ENCODE results near the gene ANKRD31. TPM values are rescaled to one million over a fixed set of nuclear protein-coding genes. Genes with fewer than 3 reads are reported as not detected.

Gene ANKRD31
- total RNA-seq, 1 experiment from 2014 or later, result 0.11 TPM

GRCh38 chr5:75152860-75153259 lies 83.8 kb downstream of the ANKRD31 start:
- Histone ChIP-seq H3K56ac (ENCODE audit: insufficient read length, low read depth, low read length) (no peak overlapping the region), H3K79me1 (ENCODE audit: insufficient read depth, low read depth, low read length, poor library complexity, severe bottlenecking) (no peaks in the 10 kb centered on the region), H2AFZ (ENCODE audit: low read length) (no peak overlapping the region), H2BK5ac (ENCODE audit: insufficient read length, low read length) (no peak overlapping the region), H3K79me2 (ENCODE audit: insufficient read depth, low read length) (no peaks in the 10 kb centered on the region), H4K5ac (ENCODE audit: insufficient read length, low read depth, low read length) (no peak overlapping the region), H3K27me3 (ENCODE audit: insufficient read depth, low read length) (no peaks in the 10 kb centered on the region), H2BK15ac (ENCODE audit: low read depth, low read length) (no peak overlapping the region), H3K4me2 (ENCODE audit: insufficient read depth, insufficient read length, low read length) (no peak overlapping the region), H3K9me3 (ENCODE audit: control insufficient read depth, low read depth, low read length) (no peaks in the 10 kb centered on the region), H2BK12ac (ENCODE audit: insufficient read length, low read depth, low read length) (no peak overlapping the region), H4K8ac (replicated peaks; ENCODE audit: insufficient read length, low read depth, low read length) (no peak overlapping the region), H3K4me1 (ENCODE audit: insufficient read depth, low read length) (no peaks in the 10 kb centered on the region), H3K27ac (ENCODE audit: insufficient read length, low read depth, low read length) (no peak overlapping the region), H2BK120ac (ENCODE audit: low read depth, low read length, poor library complexity, severe bottlenecking) (no peak overlapping the region), H4K20me1 (ENCODE audit: control insufficient read depth, insufficient read depth, insufficient read length) (no peaks in the 10 kb centered on the region), H4K91ac (ENCODE audit: insufficient read length, low read depth, low read length) (no peak overlapping the region), H3K23me2 (ENCODE audit: insufficient read length, low read depth, low read length, poor library complexity, severe bottlenecking) (no peaks in the 10 kb centered on the region), H3T11ph (ENCODE audit: low read length) (no peak overlapping the region), H2AK5ac (ENCODE audit: insufficient read length, low read length) (no peak overlapping the region), H3K9ac (ENCODE audit: extremely low read depth, insufficient read length, low read length) (no peak overlapping the region), H3K4ac (ENCODE audit: low read depth, low read length) (no peak overlapping the region), H3K14ac (ENCODE audit: insufficient read depth, low read length) (no peak overlapping the region), H3K18ac (ENCODE audit: insufficient read length, low read depth, low read length) (no peak overlapping the region), H3K23ac (ENCODE audit: insufficient read length, low read depth, low read length) (no peak overlapping the region), H2BK20ac (ENCODE audit: low read depth, low read length, poor library complexity, severe bottlenecking) (no peak overlapping the region)
- no peak for TF ChIP-seq CTCF (conservative IDR thresholded peaks at IDR 0.05)
- H3K27me3 Mint-ChIP-seq (ENCODE audit: low read depth), result no peaks in the 10 kb centered on the region
- no peak overlapping the region for H3K27ac Mint-ChIP-seq
- H3K9me3 Mint-ChIP-seq, result no peaks in the 10 kb centered on the region; a peak in 2 of 5 replicates
- H3K4me3 Mint-ChIP-seq, result no peak overlapping the region
- H3K4me1 Mint-ChIP-seq, result peaks cover 7 to 8% of the 10 kb centered on the region in 2 experiments; a peak in 3 of 4 replicates
- no peak for DNase-seq
- no peaks in the 10 kb centered on the region for H3K36me3 Mint-ChIP-seq (ENCODE audit: insufficient read depth in 1 of 3, low read depth in 3 of 3)
